H1 (cell line): ENCODE measurements around the gene LPP. TPM values are rescaled to one million over a fixed set of nuclear protein-coding genes. Genes with fewer than 3 reads are reported as not detected.

ENCODE experiments used
- RBBP5 ChIP-seq: IDR thresholded peaks from 2 replicates; pipeline ENCODE4 v1.7.1; 2012; ENCODE audit warnings: low read depth, mild to moderate bottlenecking, inconsistent platforms, low read length, moderate library complexity, borderline replicate concordance
- polyA plus RNA-seq, 7 experiments: library from polyadenylated mRNA; depleted of rRNA in 3 of 7; stranded (reverse) in 5 of 7; unstranded in 2 of 7; fragments of >200 nt in 5 of 7; fragments of 200-250 nt in 2 of 7; gene quantifications; 1 replicate in 5 of 7; 2 replicates in 1 of 7; 4 replicates in 1 of 7; pipeline versions ENCODE4 v1.2.1 to v1.2.3, GENCODE V29; 2011 to 2013; ENCODE audit warnings: missing spikeins in 2 of 7, mixed read lengths in 2 of 7
- total RNA-seq: library from RNA; stranded (reverse); fragmentation: NEBNext Ultra II Directional; extraction: Animal tissue kit (Norgen Biotek cat#: 25700); gene quantifications from 2 replicates; pipeline ENCODE4 v1.2.1, GENCODE V29; 2021
- TF ChIP-seq, protein P1 (sequence below): IDR thresholded peaks from 2 replicates; pipeline ENCODE4 v1.6.1; 2012; ENCODE audit warnings: inconsistent platforms
- TF ChIP-seq, protein P2 (sequence below): IDR thresholded peaks from 2 replicates; pipeline ENCODE4 v1.6.1; 2011; ENCODE audit warnings: low read depth, mild to moderate bottlenecking, low read length; ENCODE audit not compliant: insufficient read depth

Gene LPP
- total and polyA plus RNA-seq, 2 of the 8 experiments (the other 6 are each of a cell fraction or from before 2014, with no cell fraction given): 10.0 to 53.3 TPM

DNA sequence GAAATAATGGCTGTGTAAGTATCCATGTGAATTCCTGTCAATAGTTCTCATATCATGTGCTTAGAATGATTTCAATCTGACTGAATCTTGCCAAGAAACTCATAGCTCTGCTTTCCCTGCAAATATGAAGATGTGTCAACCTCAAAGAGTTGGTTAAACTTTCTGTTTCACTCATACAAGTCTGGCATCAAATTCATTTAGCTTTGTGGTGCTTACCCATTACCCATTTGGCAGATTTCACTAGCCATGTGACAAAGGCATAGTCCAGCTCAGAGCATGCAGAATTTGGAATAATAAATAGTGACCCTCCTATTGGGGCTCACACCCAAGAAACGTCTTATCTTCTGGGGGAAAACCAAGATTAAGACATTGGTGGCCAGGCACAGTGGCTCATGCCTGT, 761.2 kb downstream of the LPP start (continued):
- TF ChIP-seq, protein P1, sequence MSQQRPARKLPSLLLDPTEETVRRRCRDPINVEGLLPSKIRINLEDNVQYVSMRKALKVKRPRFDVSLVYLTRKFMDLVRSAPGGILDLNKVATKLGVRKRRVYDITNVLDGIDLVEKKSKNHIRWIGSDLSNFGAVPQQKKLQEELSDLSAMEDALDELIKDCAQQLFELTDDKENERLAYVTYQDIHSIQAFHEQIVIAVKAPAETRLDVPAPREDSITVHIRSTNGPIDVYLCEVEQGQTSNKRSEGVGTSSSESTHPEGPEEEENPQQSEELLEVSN: no peak
- TF ChIP-seq, protein P2, sequence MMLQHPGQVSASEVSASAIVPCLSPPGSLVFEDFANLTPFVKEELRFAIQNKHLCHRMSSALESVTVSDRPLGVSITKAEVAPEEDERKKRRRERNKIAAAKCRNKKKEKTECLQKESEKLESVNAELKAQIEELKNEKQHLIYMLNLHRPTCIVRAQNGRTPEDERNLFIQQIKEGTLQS: no peak
- TF ChIP-seq RBBP5: no peak
